Activated T-helper 17 cell treated with anti-CD3 and anti-CD28 coated beads, Interleukin-2, amount 50 U/mL, for 72 hours (primary cell): ENCODE results near the gene CCDC192. TPM values are rescaled to one million over a fixed set of nuclear protein-coding genes. Genes with fewer than 3 reads are reported as not detected.

Experiments
- ATAC-seq: fragments of 150-1000 bp; cut with Tn5 transposase; replicated peaks from 2 replicates; pipeline ENCODE4 v1.10.0; 2021; ENCODE audit warnings: mild to moderate bottlenecking, moderate library complexity
- H3K27ac Mint-ChIP-seq: one replicate; pipeline ENCODE4 v1.8.0; 2022; ENCODE audit warnings: mixed read lengths
- H3K27me3 Mint-ChIP-seq: one replicate; pipeline ENCODE4 v1.8.0; 2022; ENCODE audit warnings: mixed read lengths
- H3K36me3 Mint-ChIP-seq: one replicate; pipeline ENCODE4 v1.8.0; 2022; ENCODE audit warnings: low read depth, mild to moderate bottlenecking, mixed read lengths
- H3K4me1 Mint-ChIP-seq: one replicate; pipeline ENCODE4 v1.8.0; 2022; ENCODE audit warnings: mixed read lengths
- H3K4me3 Mint-ChIP-seq: one replicate; pipeline ENCODE4 v1.8.0; 2022; ENCODE audit warnings: mild to moderate bottlenecking, mixed read lengths
- H3K9me3 Mint-ChIP-seq: one replicate; pipeline ENCODE4 v1.8.0; 2022; ENCODE audit warnings: mixed read lengths
- total RNA-seq, 2 donors: library from RNA; stranded (reverse); gene quantifications; one replicate each; pipeline ENCODE4 v1.2.3, GENCODE V29; 2022

CCDC192 gene
- total RNA-seq, 2 donors from 2014 or later: not detected

GRCh38 chr5:127963233-127963632, 260.0 kb downstream of the CCDC192 start:
- H3K9me3 Mint-ChIP-seq: no peaks in the 10 kb centered on the region
- H3K27ac Mint-ChIP-seq: no peak overlapping the region
- peaks cover 9% of the 10 kb centered on the region for H3K4me1 Mint-ChIP-seq
- ATAC-seq: no peak
- H3K4me3 Mint-ChIP-seq: no peak overlapping the region
- H3K36me3 Mint-ChIP-seq: peaks cover 24% of the 10 kb centered on the region
- H3K27me3 Mint-ChIP-seq: no peaks in the 10 kb centered on the region

- Mint-ChIP-seq H3K27ac (no peak overlapping the region), H3K36me3 (peaks cover 24% of the 10 kb centered on the region), H3K9me3 (no peaks in the 10 kb centered on the region), H3K27me3 (no peaks in the 10 kb centered on the region), H3K4me3 (no peak overlapping the region), H3K4me1 (peaks cover 9% of the 10 kb centered on the region)
- no peak for ATAC-seq
Measured at GRCh38 chr5:127963931-127964330, 260.7 kb downstream of the CCDC192 start.

GRCh38 chr5:127967323-127967982, 264.3 kb downstream of the CCDC192 start:
- no peak overlapping the region for H3K27ac Mint-ChIP-seq
- no peak overlapping the region for H3K4me3 Mint-ChIP-seq
- ATAC-seq: no peak
- no peaks in the 10 kb centered on the region for H3K27me3 Mint-ChIP-seq
- H3K4me1 Mint-ChIP-seq: no peaks in the 10 kb centered on the region
- H3K9me3 Mint-ChIP-seq: no peaks in the 10 kb centered on the region
- peaks cover 24% of the 10 kb centered on the region for H3K36me3 Mint-ChIP-seq

- Mint-ChIP-seq H3K4me1 (no peaks in the 10 kb centered on the region), H3K27ac (no peak overlapping the region), H3K4me3 (no peak overlapping the region), H3K36me3 (peaks cover 24% of the 10 kb centered on the region), H3K27me3 (no peaks in the 10 kb centered on the region), H3K9me3 (no peaks in the 10 kb centered on the region)
- no peak for ATAC-seq
Measured at GRCh38 chr5:127967983-127968592, 264.9 kb downstream of the CCDC192 start.

- peaks cover 19% of the 10 kb centered on the region for H3K36me3 Mint-ChIP-seq
- ATAC-seq: no peak
- no peaks in the 10 kb centered on the region for H3K9me3 Mint-ChIP-seq
- no peaks in the 10 kb centered on the region for H3K4me1 Mint-ChIP-seq
- no peak overlapping the region for H3K4me3 Mint-ChIP-seq
- H3K27ac Mint-ChIP-seq: no peak overlapping the region
- H3K27me3 Mint-ChIP-seq: no peaks in the 10 kb centered on the region
Measured at GRCh38 chr5:127969002-127969401, 265.8 kb downstream of the CCDC192 start.

GRCh38 chr5:127969651-127970050, 266.5 kb downstream of the CCDC192 start:
- no peak for ATAC-seq
- H3K4me1 Mint-ChIP-seq: no peaks in the 10 kb centered on the region
- no peak overlapping the region for H3K4me3 Mint-ChIP-seq
- H3K36me3 Mint-ChIP-seq: peaks cover 18% of the 10 kb centered on the region
- no peak overlapping the region for H3K27ac Mint-ChIP-seq
- H3K9me3 Mint-ChIP-seq: no peaks in the 10 kb centered on the region
- H3K27me3 Mint-ChIP-seq: no peaks in the 10 kb centered on the region

- Mint-ChIP-seq H3K27ac (no peak overlapping the region), H3K36me3 (peaks cover 14% of the 10 kb centered on the region), H3K9me3 (no peaks in the 10 kb centered on the region), H3K27me3 (no peaks in the 10 kb centered on the region), H3K4me1 (no peaks in the 10 kb centered on the region), H3K4me3 (no peak overlapping the region)
- ATAC-seq: no peak
Measured at GRCh38 chr5:127970081-127970480, 266.9 kb downstream of the CCDC192 start.

GRCh38 chr5:127970854-127971425, 267.7 kb downstream of the CCDC192 start:
- H3K27me3 Mint-ChIP-seq: no peaks in the 10 kb centered on the region
- no peak overlapping the region for H3K27ac Mint-ChIP-seq
- H3K36me3 Mint-ChIP-seq: peaks cover 8% of the 10 kb centered on the region
- H3K4me1 Mint-ChIP-seq: no peaks in the 10 kb centered on the region
- H3K4me3 Mint-ChIP-seq: no peak overlapping the region
- H3K9me3 Mint-ChIP-seq: no peaks in the 10 kb centered on the region
- ATAC-seq: no peak

GRCh38 chr5:127975961-127976360, 272.8 kb downstream of the CCDC192 start:
- H3K27ac Mint-ChIP-seq: no peak overlapping the region
- H3K4me1 Mint-ChIP-seq: no peaks in the 10 kb centered on the region
- no peaks in the 10 kb centered on the region for H3K36me3 Mint-ChIP-seq
- no peaks in the 10 kb centered on the region for H3K27me3 Mint-ChIP-seq
- no peak overlapping the region for H3K4me3 Mint-ChIP-seq
- no peaks in the 10 kb centered on the region for H3K9me3 Mint-ChIP-seq
- ATAC-seq: no peak

GRCh38 chr5:127976525-127976924, 273.3 kb downstream of the CCDC192 start:
- Mint-ChIP-seq H3K4me3 (no peak overlapping the region), H3K9me3 (no peaks in the 10 kb centered on the region), H3K36me3 (no peaks in the 10 kb centered on the region), H3K4me1 (no peaks in the 10 kb centered on the region), H3K27ac (no peak overlapping the region), H3K27me3 (no peaks in the 10 kb centered on the region)
- no peak for ATAC-seq

- Mint-ChIP-seq H3K4me1 (no peaks in the 10 kb centered on the region), H3K9me3 (no peaks in the 10 kb centered on the region), H3K4me3 (no peak overlapping the region), H3K27me3 (no peaks in the 10 kb centered on the region), H3K27ac (no peak overlapping the region), H3K36me3 (no peaks in the 10 kb centered on the region)
- no peak for ATAC-seq
Measured at GRCh38 chr5:127976991-127977717, 274.0 kb downstream of the CCDC192 start.

GRCh38 chr5:127978738-127979300, 275.6 kb downstream of the CCDC192 start:
- no peak for ATAC-seq
- Mint-ChIP-seq H3K4me3 (no peak overlapping the region), H3K27me3 (no peaks in the 10 kb centered on the region), H3K4me1 (no peaks in the 10 kb centered on the region), H3K36me3 (no peaks in the 10 kb centered on the region), H3K9me3 (no peaks in the 10 kb centered on the region), H3K27ac (no peak overlapping the region)

- no peaks in the 10 kb centered on the region for H3K9me3 Mint-ChIP-seq
- H3K27ac Mint-ChIP-seq: no peak overlapping the region
- ATAC-seq: no peak
Measured at GRCh38 chr5:127979475-127979874, 276.3 kb downstream of the CCDC192 start.

GRCh38 chr5:127980843-127981242, 277.7 kb downstream of the CCDC192 start:
- no peaks in the 10 kb centered on the region for H3K9me3 Mint-ChIP-seq
- H3K36me3 Mint-ChIP-seq: no peaks in the 10 kb centered on the region
- H3K4me1 Mint-ChIP-seq: no peaks in the 10 kb centered on the region
- H3K27me3 Mint-ChIP-seq: no peaks in the 10 kb centered on the region
- no peak for ATAC-seq
- H3K4me3 Mint-ChIP-seq: no peak overlapping the region
- H3K27ac Mint-ChIP-seq: no peak overlapping the region

More at GRCh38 chr5:127979475-127979874, 276.3 kb downstream of the CCDC192 start:
- Mint-ChIP-seq H3K36me3 (no peaks in the 10 kb centered on the region), H3K4me1 (no peaks in the 10 kb centered on the region), H3K4me3 (no peak overlapping the region), H3K27me3 (no peaks in the 10 kb centered on the region)
